HEK293 (cell line): ENCODE results near the gene ST8SIA4.

ENCODE experiments used
- CTCF ChIA-PET: fragments of 350-600 bp; formaldehyde crosslinking; extraction: SDS; loops from one replicate; lab custom pipeline; 2021; ENCODE audit warnings: antibody characterized with exemption; lab: Yijun Ruan, JAX
- POLR2A ChIA-PET: fragments of 300-600 bp; formaldehyde crosslinking; extraction: SDS; loops from one replicate; lab custom pipeline; 2020; ENCODE audit warnings: antibody characterized with exemption, inconsistent platforms; lab: Yijun Ruan, JAX
- H3K27ac ChIP-seq: fragments of 200-500 bp; sonication (Bioruptor generic); 2 replicates; pipeline ENCODE4 v1.5.1; 2014; ENCODE audit warnings: low read depth, low read length, control low read depth, inconsistent platforms; ENCODE audit errors: extremely low read depth
- H3K36me3 ChIP-seq, 2 experiments: fragments of 200-500 bp in 1 of 2; sonication (Bioruptor generic) in 1 of 2; 1 replicate in 1 of 2; 2 replicates in 1 of 2; pipeline ENCODE4 v1.5.1; 2014 to 2017; ENCODE audit warnings: inconsistent platforms in 2 of 2, low read length in 2 of 2; ENCODE audit not compliant: control insufficient read depth in 2 of 2, insufficient read depth in 1 of 2
- H3K4me1 ChIP-seq: fragments of 200-500 bp; sonication (Bioruptor generic); 2 replicates; pipeline ENCODE4 v1.5.1; 2014; ENCODE audit warnings: mild to moderate bottlenecking, low read length, inconsistent platforms; ENCODE audit not compliant: control insufficient read depth, insufficient read depth
- H3K4me3 ChIP-seq: 2 replicates; pipeline ENCODE4 v1.5.1; 2011; ENCODE audit warnings: low read depth, mild to moderate bottlenecking, control low read depth, low read length, moderate library complexity
- H3K9me3 ChIP-seq: fragments of 200-500 bp; sonication (Bioruptor generic); 2 replicates; pipeline ENCODE4 v1.5.1; 2014; ENCODE audit warnings: low read depth, low read length, inconsistent platforms; ENCODE audit not compliant: control insufficient read depth, insufficient read depth
- EGR2 ChIP-seq: fragments of 450-650 bp; formaldehyde crosslinking; IDR thresholded peaks from 2 replicates; pipeline ENCODE4 v1.5.1; 2016; ENCODE audit warnings: low read depth, missing biosample characterization, missing genetic modification characterization
- HOXD13 ChIP-seq: sonication (generic); formaldehyde crosslinking; IDR thresholded peaks from 2 replicates; pipeline ENCODE4 v1.8.0; 2022; ENCODE audit warnings: missing genetic modification reagents, borderline replicate concordance
- RBAK ChIP-seq: fragments of 450-650 bp; formaldehyde crosslinking; IDR thresholded peaks from 2 replicates; pipeline ENCODE4 v1.5.1; 2016; ENCODE audit warnings: missing biosample characterization, missing genetic modification characterization
- ZBTB17 ChIP-seq: fragments of 450-650 bp; formaldehyde crosslinking; IDR thresholded peaks from 2 replicates; pipeline ENCODE4 v1.5.1; 2016; ENCODE audit warnings: missing biosample characterization, missing genetic modification characterization
- ZBTB6 ChIP-seq: fragments of 450-650 bp; formaldehyde crosslinking; IDR thresholded peaks from 2 replicates; pipeline ENCODE4 v1.5.1; 2017; ENCODE audit warnings: missing biosample characterization, missing genetic modification characterization
- ZNF132 ChIP-seq: fragments of 450-650 bp; formaldehyde crosslinking; IDR thresholded peaks from 2 replicates; pipeline ENCODE4 v1.5.1; 2017; ENCODE audit warnings: missing biosample characterization, missing genetic modification characterization, borderline replicate concordance
- ZNF157 ChIP-seq: fragments of 450-650 bp; formaldehyde crosslinking; IDR thresholded peaks from 2 replicates; pipeline ENCODE4 v1.5.1; 2016; ENCODE audit warnings: missing biosample characterization, missing genetic modification characterization
- ZNF169 ChIP-seq: fragments of 450-650 bp; formaldehyde crosslinking; IDR thresholded peaks from 2 replicates; pipeline ENCODE4 v1.5.1; 2016; ENCODE audit warnings: missing biosample characterization, missing genetic modification characterization
- ZNF202 ChIP-seq: fragments of 450-650 bp; formaldehyde crosslinking; IDR thresholded peaks from 2 replicates; pipeline ENCODE4 v1.5.1; 2016; ENCODE audit warnings: missing biosample characterization, missing genetic modification characterization, borderline replicate concordance
- ZNF335 ChIP-seq: fragments of 450-650 bp; formaldehyde crosslinking; conservative IDR thresholded peaks from 2 replicates; pipeline ENCODE4 v1.5.1; 2016; ENCODE audit warnings: missing biosample characterization, missing genetic modification characterization
- ZNF341 ChIP-seq: fragments of 450-650 bp; formaldehyde crosslinking; IDR thresholded peaks from 2 replicates; pipeline ENCODE4; 2016; ENCODE audit warnings: low read depth, missing biosample characterization, missing genetic modification characterization
- ZNF391 ChIP-seq: fragments of 450-650 bp; formaldehyde crosslinking; IDR thresholded peaks from 2 replicates; pipeline ENCODE4 v1.5.1; 2016; ENCODE audit warnings: low read depth, missing biosample characterization, missing genetic modification characterization, borderline replicate concordance
- ZNF394 ChIP-seq: fragments of 450-650 bp; formaldehyde crosslinking; IDR thresholded peaks from 2 replicates; pipeline ENCODE4 v1.5.1; 2016; ENCODE audit warnings: missing biosample characterization, missing genetic modification characterization, mild to moderate bottlenecking, moderate library complexity, borderline replicate concordance
- ZNF510 ChIP-seq: fragments of 450-650 bp; formaldehyde crosslinking; IDR thresholded peaks from 2 replicates; pipeline ENCODE4 v1.5.1; 2018; ENCODE audit warnings: mild to moderate bottlenecking, missing genetic modification characterization, missing biosample characterization; ENCODE audit not compliant: insufficient replicate concordance
- ZNF548 ChIP-seq: fragments of 450-650 bp; formaldehyde crosslinking; IDR thresholded peaks from 2 replicates; pipeline ENCODE4 v1.5.1; 2016; ENCODE audit warnings: missing biosample characterization, missing genetic modification characterization
- ZNF555 ChIP-seq: fragments of 450-650 bp; formaldehyde crosslinking; conservative IDR thresholded peaks from 2 replicates; pipeline ENCODE4 v1.5.1; 2017; ENCODE audit warnings: missing biosample characterization, mild to moderate bottlenecking, missing genetic modification characterization, inconsistent platforms
- ZNF600 ChIP-seq: fragments of 450-650 bp; formaldehyde crosslinking; IDR thresholded peaks from 2 replicates; pipeline ENCODE4 v1.5.1; 2016; ENCODE audit warnings: missing biosample characterization, missing genetic modification characterization
- ZNF747 ChIP-seq: fragments of 450-650 bp; formaldehyde crosslinking; IDR thresholded peaks from 2 replicates; pipeline ENCODE4 v1.5.1; 2016; ENCODE audit warnings: missing biosample characterization, missing genetic modification characterization
- ZNF776 ChIP-seq: fragments of 450-650 bp; formaldehyde crosslinking; IDR thresholded peaks from 2 replicates; pipeline ENCODE4 v1.5.0; 2017; ENCODE audit warnings: missing biosample characterization, missing genetic modification characterization, borderline replicate concordance
- ZSCAN23 ChIP-seq: fragments of 450-650 bp; formaldehyde crosslinking; IDR thresholded peaks from 2 replicates; pipeline ENCODE4 v1.5.1; 2016; ENCODE audit warnings: missing biosample characterization, missing genetic modification characterization
- TF ChIP-seq, protein P1 (sequence below): fragments of 450-650 bp; formaldehyde crosslinking; IDR thresholded peaks from 2 replicates; pipeline ENCODE4 v1.5.1; 2016; ENCODE audit warnings: missing biosample characterization, missing genetic modification characterization
- TF ChIP-seq, protein P2 (sequence below): fragments of 450-650 bp; IDR thresholded peaks from 2 replicates; pipeline ENCODE4 v1.5.1; 2018; ENCODE audit warnings: missing biosample characterization, missing genetic modification characterization
- TF ChIP-seq, protein P3 (sequence below): fragments of 450-650 bp; formaldehyde crosslinking; IDR thresholded peaks from 2 replicates; pipeline ENCODE4 v1.5.1; 2017; ENCODE audit warnings: missing biosample characterization, mild to moderate bottlenecking, missing genetic modification characterization, moderate library complexity

The ST8SIA4 gene

GRCh38 chr5:100902440-100903038 is 543 bp downstream of the ST8SIA4 start:
- no peak overlapping the region for H3K27ac ChIP-seq
- POLR2A ChIA-PET, result no interaction called here
- H3K4me1 ChIP-seq, result 0 out of 2 replicates have a peak, but pooled peaks cover 3% of the 10 kb centered on the region
- H3K9me3 ChIP-seq, result no peaks in the 10 kb centered on the region
- CTCF ChIA-PET, result interaction anchor here (0.6 to 0.7 kb wide), 3 partner anchors 247 to 488 kb away, joined by 3 to 6 read pairs (median 5); no protein-coding TSS in a partner anchor
- no peaks in the 10 kb centered on the region for H3K36me3 ChIP-seq
- H3K4me3 ChIP-seq, result peak overlapping the region; percentile 50
- TF ChIP-seq ZNF600 (peak; percentile 18; the same call in 1 of the 2 replicates), ZNF341 (tag by site-specific recombination) (peak; percentile 61; the same call in 1 of the 2 replicates), ZNF394 (tag by site-specific recombination) (no peak)

GRCh38 chr5:100901821-100902341 is 1.2 kb downstream of the ST8SIA4 start:
- ChIA-PET POLR2A (no interaction called here), CTCF (interaction anchor here (0.7 kb wide), 1 partner anchor 488 kb away, joined by 3 read pairs; no protein-coding TSS in a partner anchor)
- no peak overlapping the region for H3K4me3 ChIP-seq

DNA sequence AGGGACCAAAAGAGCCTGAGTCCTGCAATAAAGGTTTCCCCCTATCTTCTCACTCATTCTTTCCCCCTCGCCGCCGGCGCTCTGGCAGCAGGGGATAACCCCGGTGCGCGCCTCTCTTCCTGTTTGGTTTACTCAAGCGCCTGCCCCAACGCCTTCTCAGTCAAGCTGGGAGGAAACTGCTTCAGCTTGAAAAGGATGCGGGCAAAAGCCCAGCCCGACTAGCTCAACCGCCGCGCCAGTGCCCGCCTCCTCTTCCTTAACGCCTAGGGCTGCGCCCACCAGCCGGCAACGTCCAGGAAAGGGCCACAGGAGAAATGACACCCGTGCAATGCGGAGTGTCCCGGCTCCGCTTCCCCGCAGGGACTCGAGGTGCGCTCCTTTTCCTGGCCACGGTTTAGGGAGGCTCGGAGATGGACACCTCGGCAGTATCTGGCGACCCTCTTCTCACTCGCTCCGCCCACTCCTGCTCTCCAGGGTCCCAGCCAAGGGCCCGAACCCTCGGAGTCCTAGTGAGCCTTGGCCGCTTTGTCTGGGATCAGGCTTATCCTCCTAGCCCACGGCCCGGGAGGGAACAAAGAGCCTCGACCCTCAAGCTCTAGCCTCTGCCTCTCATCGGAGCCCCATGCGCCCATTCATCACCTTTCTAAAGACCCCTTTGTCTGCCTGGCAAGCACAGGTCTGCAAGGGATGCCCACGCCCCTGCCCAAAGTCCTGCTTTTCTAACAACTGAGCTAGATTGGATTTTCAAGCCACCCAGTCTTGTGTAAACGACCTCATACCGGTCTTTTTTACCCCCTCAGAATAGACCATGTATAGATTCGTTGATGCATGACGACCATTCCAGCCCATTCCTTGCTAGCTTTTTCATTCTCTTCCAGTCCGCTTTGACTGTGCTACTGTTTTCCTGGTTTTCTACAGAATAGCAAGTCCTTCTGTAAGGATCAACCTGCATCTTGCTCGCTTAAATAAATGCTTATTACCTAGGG is 2.0 kb downstream of the ST8SIA4 start:
- Histone ChIP-seq H3K9me3 (no peaks in the 10 kb centered on the region), H3K27ac (no peak overlapping the region), H3K4me1 (0 out of 2 replicates have a peak, but pooled peaks cover 3% of the 10 kb centered on the region), H3K4me3 (peak overlapping the region; percentile 32), H3K36me3 (no peaks in the 10 kb centered on the region)
- POLR2A ChIA-PET, result no interaction called here
- CTCF ChIA-PET, result interaction anchor here (0.6 kb wide), 2 partner anchors 27 to 138 kb away, joined by 3 to 4 read pairs; no protein-coding TSS in a partner anchor
- TF ChIP-seq, protein P1, sequence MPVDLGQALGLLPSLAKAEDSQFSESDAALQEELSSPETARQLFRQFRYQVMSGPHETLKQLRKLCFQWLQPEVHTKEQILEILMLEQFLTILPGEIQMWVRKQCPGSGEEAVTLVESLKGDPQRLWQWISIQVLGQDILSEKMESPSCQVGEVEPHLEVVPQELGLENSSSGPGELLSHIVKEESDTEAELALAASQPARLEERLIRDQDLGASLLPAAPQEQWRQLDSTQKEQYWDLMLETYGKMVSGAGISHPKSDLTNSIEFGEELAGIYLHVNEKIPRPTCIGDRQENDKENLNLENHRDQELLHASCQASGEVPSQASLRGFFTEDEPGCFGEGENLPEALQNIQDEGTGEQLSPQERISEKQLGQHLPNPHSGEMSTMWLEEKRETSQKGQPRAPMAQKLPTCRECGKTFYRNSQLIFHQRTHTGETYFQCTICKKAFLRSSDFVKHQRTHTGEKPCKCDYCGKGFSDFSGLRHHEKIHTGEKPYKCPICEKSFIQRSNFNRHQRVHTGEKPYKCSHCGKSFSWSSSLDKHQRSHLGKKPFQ (tag by site-specific recombination), result no peak
- no peak for TF ChIP-seq ZNF169 (tag by site-specific recombination)
- TF ChIP-seq ZBTB6 (tag by site-specific recombination), result peak; percentile 84
- no peak for TF ChIP-seq ZNF555 (tag by site-specific recombination)
- no peak for TF ChIP-seq ZNF747 (tag by site-specific recombination)
- TF ChIP-seq RBAK (tag by site-specific recombination), result no peak
- TF ChIP-seq ZNF776 (tag by site-specific recombination), result no peak
- TF ChIP-seq ZNF132 (tag by site-specific recombination), result no peak
- no peak for TF ChIP-seq ZNF391 (tag by site-specific recombination)
- TF ChIP-seq HOXD13 (CRISPR knock-in tag), result no peak
- TF ChIP-seq ZNF548, result no peak
- TF ChIP-seq ZNF157 (tag by site-specific recombination), result no peak
- TF ChIP-seq, protein P2, sequence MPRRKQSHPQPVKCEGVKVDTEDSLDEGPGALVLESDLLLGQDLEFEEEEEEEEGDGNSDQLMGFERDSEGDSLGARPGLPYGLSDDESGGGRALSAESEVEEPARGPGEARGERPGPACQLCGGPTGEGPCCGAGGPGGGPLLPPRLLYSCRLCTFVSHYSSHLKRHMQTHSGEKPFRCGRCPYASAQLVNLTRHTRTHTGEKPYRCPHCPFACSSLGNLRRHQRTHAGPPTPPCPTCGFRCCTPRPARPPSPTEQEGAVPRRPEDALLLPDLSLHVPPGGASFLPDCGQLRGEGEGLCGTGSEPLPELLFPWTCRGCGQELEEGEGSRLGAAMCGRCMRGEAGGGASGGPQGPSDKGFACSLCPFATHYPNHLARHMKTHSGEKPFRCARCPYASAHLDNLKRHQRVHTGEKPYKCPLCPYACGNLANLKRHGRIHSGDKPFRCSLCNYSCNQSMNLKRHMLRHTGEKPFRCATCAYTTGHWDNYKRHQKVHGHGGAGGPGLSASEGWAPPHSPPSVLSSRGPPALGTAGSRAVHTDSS (tag by site-specific recombination), result no peak
- no peak for TF ChIP-seq ZSCAN23
- TF ChIP-seq ZNF335, result peak; percentile 98
- no peak for TF ChIP-seq ZNF510 (tag by site-specific recombination)
- TF ChIP-seq EGR2 (tag by site-specific recombination), result peak; percentile 65; the same call in 1 of the 2 replicates
- TF ChIP-seq, protein P3, sequence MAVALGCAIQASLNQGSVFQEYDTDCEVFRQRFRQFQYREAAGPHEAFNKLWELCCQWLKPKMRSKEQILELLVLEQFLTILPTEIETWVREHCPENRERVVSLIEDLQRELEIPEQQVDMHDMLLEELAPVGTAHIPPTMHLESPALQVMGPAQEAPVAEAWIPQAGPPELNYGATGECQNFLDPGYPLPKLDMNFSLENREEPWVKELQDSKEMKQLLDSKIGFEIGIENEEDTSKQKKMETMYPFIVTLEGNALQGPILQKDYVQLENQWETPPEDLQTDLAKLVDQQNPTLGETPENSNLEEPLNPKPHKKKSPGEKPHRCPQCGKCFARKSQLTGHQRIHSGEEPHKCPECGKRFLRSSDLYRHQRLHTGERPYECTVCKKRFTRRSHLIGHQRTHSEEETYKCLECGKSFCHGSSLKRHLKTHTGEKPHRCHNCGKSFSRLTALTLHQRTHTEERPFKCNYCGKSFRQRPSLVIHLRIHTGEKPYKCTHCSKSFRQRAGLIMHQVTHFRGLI (tag by site-specific recombination), result peak; percentile 54; the same call in 1 of the 2 replicates

More at GRCh38 chr5:100901821-100902341, 1.2 kb downstream of the ST8SIA4 start:
- no peaks in the 10 kb centered on the region for H3K9me3 ChIP-seq
- no peaks in the 10 kb centered on the region for H3K36me3 ChIP-seq
- TF ChIP-seq ZBTB17 (peak; percentile 81), ZNF202 (no peak)
- 0 out of 2 replicates have a peak, but pooled peaks cover 3% of the 10 kb centered on the region for H3K4me1 ChIP-seq
- no peak overlapping the region for H3K27ac ChIP-seq
